Stimulated activated naive B cell treated with anti-CD40 and anti-IgM and Interleukin-4, amounts not matched to agents 10 μg/mL and 1 μg/mL and 100 μg/mL, for 72 hours (primary cell): ENCODE data around the gene ARHGEF40.

ENCODE experiments used
- ATAC-seq, 2 donors: fragments of 150-1000 bp; cut with Tn5 transposase; replicated peaks; 2 replicates each; pipeline ENCODE4 v1.10.0; 2021; ENCODE audit warnings: moderate library complexity in 1 of 2
- DNase-seq: peaks from one replicate; pipeline ENCODE4 v3.0.0; 2021
- H3K27ac Mint-ChIP-seq: one replicate; pipeline ENCODE4 v1.8.0; 2022; ENCODE audit warnings: mild to moderate bottlenecking, mixed read lengths
- H3K27me3 Mint-ChIP-seq, 2 donors: one replicate each; pipeline ENCODE4 v1.8.0; 2022; ENCODE audit warnings: mixed read lengths in 2 of 2
- H3K36me3 Mint-ChIP-seq, 2 donors: one replicate each; pipeline ENCODE4 v1.8.0; 2022; ENCODE audit warnings: mixed read lengths in 2 of 2, mild to moderate bottlenecking in 1 of 2
- H3K4me1 Mint-ChIP-seq, 2 donors: one replicate each; pipeline ENCODE4 v1.8.0; 2022; ENCODE audit warnings: mixed read lengths in 2 of 2, mild to moderate bottlenecking in 1 of 2
- H3K4me3 Mint-ChIP-seq, 2 donors: one replicate each; pipeline ENCODE4 v1.8.0; 2022; ENCODE audit warnings: mild to moderate bottlenecking in 2 of 2, mixed read lengths in 2 of 2, moderate library complexity in 1 of 2
- H3K9me3 Mint-ChIP-seq, 2 donors: one replicate each; pipeline ENCODE4 v1.8.0; 2022; ENCODE audit warnings: mixed read lengths in 2 of 2, mild to moderate bottlenecking in 1 of 2

The ARHGEF40 gene

GRCh38 chr14:21077672-21078071 lies 7.6 kb downstream of the ARHGEF40 start:
- H3K36me3 Mint-ChIP-seq = peaks cover 2 to 3% of the 10 kb centered on the region in 2 donors
- H3K27ac Mint-ChIP-seq = no peak overlapping the region
- ATAC-seq (peak; percentile 73 to 83), DNase-seq (no peak)
- peaks cover 10 to 12% of the 10 kb centered on the region in 2 donors for H3K4me1 Mint-ChIP-seq
- no peaks in the 10 kb centered on the region for H3K9me3 Mint-ChIP-seq
- no peak overlapping the region for H3K4me3 Mint-ChIP-seq
- H3K27me3 Mint-ChIP-seq = peaks cover 5 to 6% of the 10 kb centered on the region in 2 donors

GRCh38 chr14:21078287-21078686 lies 8.2 kb downstream of the ARHGEF40 start:
- ATAC-seq = no peak
- H3K27ac Mint-ChIP-seq = no peak overlapping the region
- H3K4me1 Mint-ChIP-seq = peaks cover 9 to 10% of the 10 kb centered on the region in 2 donors
- peaks cover 2 to 3% of the 10 kb centered on the region in 2 donors for H3K36me3 Mint-ChIP-seq
- no peaks in the 10 kb centered on the region for H3K9me3 Mint-ChIP-seq
- DNase-seq = no peak
- H3K4me3 Mint-ChIP-seq = no peak overlapping the region
- H3K27me3 Mint-ChIP-seq = peaks cover 2 to 6% of the 10 kb centered on the region in 2 donors

DNA sequence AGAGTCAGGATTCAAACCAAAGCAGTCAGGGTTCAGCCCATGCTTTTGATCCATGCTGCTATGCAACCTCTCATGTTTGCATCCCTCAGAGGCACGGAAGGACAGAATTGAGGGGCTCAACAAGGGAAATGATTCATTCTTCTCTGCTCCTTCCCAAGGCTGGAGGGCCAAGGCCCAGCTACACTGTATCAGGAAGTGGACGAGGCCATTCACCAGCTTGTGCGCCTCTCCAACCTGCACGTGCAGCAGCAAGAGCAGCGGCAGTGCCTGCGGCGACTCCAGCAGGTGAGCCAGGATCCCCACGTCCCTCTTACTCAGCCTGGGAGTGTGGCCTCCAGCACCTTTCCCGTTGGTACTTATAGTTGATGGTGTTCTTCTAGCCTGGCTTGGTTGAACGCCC lies 8.6 kb downstream of the ARHGEF40 start:
- no peak for DNase-seq
- no peak for ATAC-seq
- Mint-ChIP-seq H3K4me1 (peaks cover 8 to 10% of the 10 kb centered on the region in 2 donors), H3K27me3 (peaks cover 0 to 6% of the 10 kb centered on the region in 2 donors), H3K9me3 (no peaks in the 10 kb centered on the region), H3K27ac (no peak overlapping the region), H3K4me3 (no peak overlapping the region), H3K36me3 (peaks cover 2 to 3% of the 10 kb centered on the region in 2 donors)

DNA sequence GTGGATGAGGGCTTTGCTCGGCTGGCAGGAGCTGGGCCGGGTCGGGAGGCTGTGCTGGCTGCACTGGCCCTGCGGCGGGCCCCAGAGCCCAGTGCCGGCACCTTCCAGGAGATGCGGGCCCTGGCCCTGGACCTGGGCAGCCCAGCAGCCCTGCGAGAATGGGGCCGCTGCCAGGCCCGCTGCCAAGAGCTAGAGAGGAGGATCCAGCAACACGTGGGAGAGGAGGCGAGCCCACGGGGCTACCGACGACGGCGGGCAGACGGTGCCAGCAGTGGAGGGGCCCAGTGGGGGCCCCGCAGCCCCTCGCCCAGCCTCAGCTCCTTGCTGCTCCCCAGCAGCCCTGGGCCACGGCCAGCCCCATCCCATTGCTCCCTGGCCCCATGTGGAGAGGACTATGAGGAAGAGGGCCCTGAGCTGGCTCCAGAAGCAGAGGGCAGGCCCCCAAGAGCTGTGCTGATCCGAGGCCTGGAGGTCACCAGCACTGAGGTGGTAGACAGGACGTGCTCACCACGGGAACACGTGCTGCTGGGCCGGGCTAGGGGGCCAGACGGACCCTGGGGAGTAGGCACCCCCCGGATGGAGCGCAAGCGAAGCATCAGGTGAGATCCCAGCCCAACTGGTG lies 11.5 kb downstream of the ARHGEF40 start:
- no peak overlapping the region for H3K27ac Mint-ChIP-seq
- H3K27me3 Mint-ChIP-seq = peaks cover 0 to 6% of the 10 kb centered on the region in 2 donors
- peaks cover 9 to 12% of the 10 kb centered on the region in 2 donors for H3K4me1 Mint-ChIP-seq
- peaks cover 4 to 6% of the 10 kb centered on the region in 2 donors for H3K36me3 Mint-ChIP-seq
- ATAC-seq (no peak), DNase-seq (no peak)
- no peaks in the 10 kb centered on the region for H3K9me3 Mint-ChIP-seq
- H3K4me3 Mint-ChIP-seq = no peak overlapping the region

DNA sequence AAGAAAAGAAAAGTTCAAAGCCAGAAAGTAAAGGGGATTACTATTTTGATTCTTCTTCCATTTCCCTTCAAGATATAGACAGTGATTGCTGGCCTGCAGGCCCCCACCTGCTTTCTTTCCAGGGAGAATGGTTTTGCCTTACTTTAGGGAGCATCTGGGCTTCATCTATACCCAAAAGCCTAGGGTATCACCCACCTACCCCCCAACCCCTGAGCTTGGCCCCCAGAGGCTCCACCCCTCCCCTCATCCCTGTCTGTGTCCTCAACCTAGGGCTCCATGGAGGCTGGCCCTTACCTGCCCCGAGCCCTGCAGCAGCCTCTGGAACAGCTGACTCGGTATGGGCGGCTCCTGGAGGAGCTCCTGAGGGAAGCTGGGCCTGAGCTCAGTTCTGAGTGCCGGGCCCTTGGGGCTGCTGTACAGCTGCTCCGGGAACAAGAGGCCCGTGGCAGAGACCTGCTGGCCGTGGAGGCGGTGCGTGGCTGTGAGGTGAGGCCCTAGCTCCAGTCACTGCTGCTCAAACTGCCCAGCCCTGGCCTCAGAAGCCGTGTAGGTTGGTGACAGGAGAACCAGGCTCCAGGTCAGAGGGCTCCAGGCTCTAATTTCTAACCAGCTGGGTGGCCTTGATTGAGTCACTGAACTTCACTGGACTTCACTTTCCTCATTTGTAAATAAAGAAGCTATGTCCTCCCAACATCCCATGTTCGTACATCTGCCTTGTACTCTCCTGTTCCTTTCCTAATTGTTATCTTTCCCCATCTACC lies 13.6 kb downstream of the ARHGEF40 start:
- DNase-seq = no peak
- Mint-ChIP-seq H3K9me3 (no peaks in the 10 kb centered on the region), H3K27ac (no peak overlapping the region), H3K4me3 (no peak overlapping the region), H3K27me3 (peaks cover 0 to 6% of the 10 kb centered on the region in 2 donors), H3K4me1 (peaks cover 11 to 17% of the 10 kb centered on the region in 2 donors), H3K36me3 (peaks cover 4 to 6% of the 10 kb centered on the region in 2 donors)
- ATAC-seq = no peak

DNA sequence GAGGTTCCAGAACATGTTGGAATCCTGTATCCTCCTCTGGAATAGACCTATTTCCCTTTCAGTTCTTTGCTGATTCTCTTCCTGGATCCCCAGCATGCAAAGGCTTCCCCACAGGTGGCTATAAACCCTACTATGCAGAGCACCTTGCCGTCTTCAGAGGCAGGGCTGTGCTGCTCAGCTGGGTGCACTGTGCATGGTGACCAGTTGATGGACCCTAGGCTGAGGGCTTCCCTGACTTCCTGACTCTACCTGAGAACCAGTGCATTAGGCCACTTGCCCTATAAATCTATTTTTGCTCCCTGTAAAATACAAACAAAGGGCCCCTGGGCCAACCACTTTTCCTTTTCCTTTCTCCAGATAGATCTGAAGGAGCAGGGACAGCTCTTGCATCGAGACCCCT lies 14.3 kb downstream of the ARHGEF40 start:
- Mint-ChIP-seq H3K9me3 (no peaks in the 10 kb centered on the region), H3K4me1 (peaks cover 11 to 17% of the 10 kb centered on the region in 2 donors), H3K27ac (no peak overlapping the region), H3K27me3 (peaks cover 0 to 6% of the 10 kb centered on the region in 2 donors), H3K4me3 (no peak overlapping the region), H3K36me3 (peaks cover 4 to 6% of the 10 kb centered on the region in 2 donors)
- DNase-seq (no peak), ATAC-seq (no peak)

DNA sequence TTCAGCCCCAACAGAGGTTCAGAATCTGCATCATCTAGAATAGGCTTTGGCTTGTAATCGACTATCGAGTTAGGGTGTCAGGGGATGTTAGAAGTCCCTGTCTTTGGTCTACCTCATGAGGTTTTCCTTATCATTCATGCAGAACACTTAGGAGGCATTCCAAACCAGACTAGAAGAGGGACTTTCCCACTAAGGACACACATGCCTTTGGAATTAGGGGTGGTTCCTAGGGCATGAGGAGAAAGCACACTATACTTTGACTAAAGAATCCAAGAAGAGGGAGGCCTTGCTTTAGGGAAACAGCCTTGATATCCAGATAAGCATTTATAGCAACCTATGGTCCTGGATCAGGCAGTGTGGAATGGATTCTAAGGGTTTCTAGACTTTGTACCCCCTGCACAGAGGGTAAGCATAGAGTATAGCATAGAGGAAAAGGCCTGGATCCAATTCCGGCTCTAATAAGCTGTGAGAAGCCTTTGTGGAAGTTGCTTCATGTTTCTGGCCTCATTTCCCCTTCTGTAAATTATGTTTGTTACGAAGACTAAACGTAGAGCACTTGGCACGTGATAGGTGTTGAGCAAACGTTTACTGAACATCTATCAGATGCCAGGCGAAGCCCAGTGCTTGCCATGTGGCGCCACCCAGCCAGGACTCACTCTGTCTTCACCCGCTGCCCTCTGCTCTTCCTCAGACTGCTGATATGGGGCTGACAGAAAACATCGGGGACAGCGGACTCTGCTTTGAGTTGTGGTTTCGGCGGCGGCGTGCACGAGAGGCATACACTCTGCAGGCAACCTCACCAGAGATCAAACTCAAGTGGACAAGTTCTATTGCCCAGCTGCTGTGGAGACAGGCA lies 15.1 kb downstream of the ARHGEF40 start:
- ATAC-seq (no peak), DNase-seq (no peak)
- Mint-ChIP-seq H3K27ac (peak overlapping the region; percentile 28), H3K4me1 (peaks cover 11 to 17% of the 10 kb centered on the region in 2 donors), H3K36me3 (peaks cover 4 to 6% of the 10 kb centered on the region in 2 donors), H3K4me3 (no peak overlapping the region), H3K9me3 (no peaks in the 10 kb centered on the region), H3K27me3 (peaks cover 0 to 4% of the 10 kb centered on the region in 2 donors)

DNA sequence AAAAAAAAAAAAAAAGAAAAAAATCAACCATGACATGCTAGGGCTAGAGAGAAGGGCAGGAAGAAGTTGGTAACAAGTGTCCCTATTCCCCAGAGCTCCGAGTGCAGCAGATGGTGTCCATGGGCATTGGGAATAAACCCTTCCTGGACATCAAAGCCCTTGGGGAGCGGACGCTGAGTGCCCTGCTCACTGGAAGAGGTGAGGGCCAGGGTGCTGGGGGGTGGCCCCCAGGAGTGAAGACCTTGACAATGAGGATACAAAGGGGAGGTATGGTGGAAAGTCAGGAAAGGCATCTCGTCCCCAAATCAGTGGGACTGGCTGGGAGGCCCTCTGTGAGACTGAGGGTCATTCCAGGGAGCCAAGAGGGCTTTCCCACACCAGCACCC lies 16.8 kb downstream of the ARHGEF40 start:
- no peak for DNase-seq
- peaks cover 4 to 9% of the 10 kb centered on the region in 2 donors for H3K36me3 Mint-ChIP-seq
- ATAC-seq = no peak
- H3K4me1 Mint-ChIP-seq = peaks cover 11 to 17% of the 10 kb centered on the region in 2 donors
- no peak overlapping the region for H3K4me3 Mint-ChIP-seq
- H3K9me3 Mint-ChIP-seq = no peaks in the 10 kb centered on the region
- no peak overlapping the region for H3K27ac Mint-ChIP-seq
- H3K27me3 Mint-ChIP-seq = no peaks in the 10 kb centered on the region

- peak; percentile 89 to 91 for ATAC-seq
- no peaks in the 10 kb centered on the region for H3K27me3 Mint-ChIP-seq
Measured at GRCh38 chr14:21087294-21088091, 17.4 kb downstream of the ARHGEF40 start.

GRCh38 chr14:21088687-21089086 lies 18.6 kb downstream of the ARHGEF40 start:
- ATAC-seq (no peak), DNase-seq (no peak)
- H3K27ac Mint-ChIP-seq = peak overlapping the region; percentile 38
- no peaks in the 10 kb centered on the region for H3K27me3 Mint-ChIP-seq
- no peaks in the 10 kb centered on the region for H3K9me3 Mint-ChIP-seq
- H3K36me3 Mint-ChIP-seq = peaks cover 6 to 7% of the 10 kb centered on the region in 2 donors
- H3K4me1 Mint-ChIP-seq = peaks cover 17 to 26% of the 10 kb centered on the region in 2 donors
- no peak overlapping the region for H3K4me3 Mint-ChIP-seq

More at GRCh38 chr14:21087294-21088091, 17.4 kb downstream of the ARHGEF40 start:
- no peaks in the 10 kb centered on the region for H3K9me3 Mint-ChIP-seq
- peaks cover 14 to 21% of the 10 kb centered on the region in 2 donors for H3K4me1 Mint-ChIP-seq
- peak; percentile 57 for DNase-seq
- H3K36me3 Mint-ChIP-seq = peaks cover 5 to 7% of the 10 kb centered on the region in 2 donors
- H3K27ac Mint-ChIP-seq = peak overlapping the region; percentile 89
- H3K4me3 Mint-ChIP-seq = no peak overlapping the region

DNA sequence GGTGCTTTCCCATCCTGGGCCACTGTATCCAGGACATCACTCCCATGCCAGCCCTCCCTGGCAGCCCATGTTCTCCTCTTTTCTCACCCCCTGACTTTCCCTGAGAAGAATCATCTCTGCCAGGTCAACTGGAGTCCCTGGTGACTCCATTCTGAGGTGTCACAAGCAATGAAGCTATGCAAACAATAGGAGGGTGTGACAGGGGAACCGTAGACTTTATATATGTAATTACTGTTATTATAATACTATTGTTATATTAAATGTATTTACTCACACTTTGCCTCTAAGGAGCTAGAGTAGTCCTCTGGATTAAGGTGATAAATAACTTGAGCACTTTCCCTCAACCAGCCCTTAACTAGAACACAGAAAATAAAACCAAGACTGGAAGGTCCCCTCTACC lies 19.2 kb downstream of the ARHGEF40 start:
- Mint-ChIP-seq H3K4me3 (no peak overlapping the region), H3K36me3 (peaks cover 4 to 6% of the 10 kb centered on the region in 2 donors), H3K27ac (peak overlapping the region; percentile 38), H3K9me3 (no peaks in the 10 kb centered on the region), H3K27me3 (no peaks in the 10 kb centered on the region), H3K4me1 (peaks cover 17 to 26% of the 10 kb centered on the region in 2 donors)
- DNase-seq (no peak), ATAC-seq (no peak)

DNA sequence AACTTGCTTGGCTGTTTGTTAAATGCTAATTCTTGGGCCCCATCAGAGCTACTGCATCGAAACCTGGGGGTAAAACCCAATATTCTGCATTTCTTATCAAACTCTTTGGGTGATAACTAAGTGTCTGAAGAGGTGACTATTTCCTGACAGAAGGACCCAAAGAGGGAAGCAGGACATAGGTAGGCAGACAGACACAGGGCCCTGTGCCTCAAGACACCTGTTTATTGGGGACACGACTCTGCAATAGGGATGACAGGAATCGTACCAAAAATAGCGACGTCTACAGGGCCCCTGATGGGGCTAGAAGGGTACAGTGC lies 19.7 kb downstream of the ARHGEF40 start:
- Mint-ChIP-seq H3K27me3 (no peaks in the 10 kb centered on the region), H3K9me3 (no peaks in the 10 kb centered on the region), H3K27ac (no peak overlapping the region), H3K36me3 (peaks cover 3 to 6% of the 10 kb centered on the region in 2 donors), H3K4me3 (no peak overlapping the region), H3K4me1 (peaks cover 17 to 26% of the 10 kb centered on the region in 2 donors)
- DNase-seq = no peak
- no peak for ATAC-seq

DNA sequence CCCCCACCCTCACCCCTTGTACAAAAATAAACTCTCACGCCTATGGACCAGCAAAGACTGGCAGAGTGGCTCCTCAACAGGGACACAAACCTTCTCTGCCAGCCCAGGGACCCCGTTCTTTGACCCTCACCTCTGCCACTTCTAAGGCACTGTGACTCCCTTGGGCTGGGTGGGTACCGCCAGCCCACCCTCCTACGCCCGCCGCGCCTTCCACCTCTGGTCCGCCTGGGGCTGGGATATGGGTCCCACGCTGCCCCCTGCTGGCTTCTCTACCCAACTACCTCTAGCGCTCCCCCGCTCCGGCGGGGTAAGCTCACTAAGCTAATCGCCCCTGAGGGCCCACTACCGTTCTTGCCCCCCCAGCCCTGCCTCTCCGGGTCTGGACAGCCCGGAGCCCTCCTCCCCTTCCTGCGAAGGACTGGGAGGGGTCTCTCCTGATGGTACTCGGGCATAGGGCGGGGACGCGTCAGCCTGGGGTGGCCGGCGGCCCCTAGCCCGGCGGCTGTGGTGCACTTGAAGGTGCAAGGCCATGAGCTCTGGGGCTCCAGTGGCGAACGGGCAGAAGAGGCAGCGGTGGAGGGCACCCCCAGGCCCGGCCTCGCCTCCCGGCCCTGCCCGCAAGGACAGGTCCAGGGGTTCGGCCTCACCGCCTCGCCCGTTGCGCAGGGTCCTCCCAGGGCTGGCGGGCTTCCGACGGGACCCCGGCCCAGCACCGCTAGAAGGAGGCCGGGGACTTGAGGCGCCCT lies 20.3 kb downstream of the ARHGEF40 start:
- Mint-ChIP-seq H3K9me3 (no peaks in the 10 kb centered on the region), H3K36me3 (peaks cover 3 to 6% of the 10 kb centered on the region in 2 donors), H3K27ac (no peak overlapping the region), H3K27me3 (no peaks in the 10 kb centered on the region), H3K4me1 (peaks cover 17 to 28% of the 10 kb centered on the region in 2 donors), H3K4me3 (no peak overlapping the region)
- no peak for DNase-seq
- no peak for ATAC-seq
